AG04449 (cell line): ENCODE results near the gene TRABD2B.

Experiments used
- CTCF ChIA-PET: fragments of 350-600 bp; formaldehyde crosslinking; extraction: SDS; loops from one replicate; lab custom pipeline; 2021; ENCODE audit warnings: antibody characterized with exemption; lab: Yijun Ruan, JAX
- POLR2A ChIA-PET: fragments of 400-600, 350-600 bp; formaldehyde crosslinking; extraction: SDS; loops from one replicate; lab custom pipeline; 2020; ENCODE audit warnings: antibody characterized with exemption, inconsistent platforms; lab: Yijun Ruan, JAX
- DNase-seq: peaks from one replicate; pipeline ENCODE4 v3.0.0-alpha.2; 2010; ENCODE audit warnings: low read depth, low spot score
- H3K4me3 ChIP-seq: 2 replicates; pipeline ENCODE4 v1.5.1; 2011; ENCODE audit warnings: low read depth, mild to moderate bottlenecking, control low read depth, low read length
- TF ChIP-seq, protein P1 (sequence below): IDR thresholded peaks from one replicate; pipeline ENCODE4 v1.5.1; 2011; ENCODE audit warnings: mild to moderate bottlenecking, moderate library complexity, low read length, control low read depth, inconsistent platforms; ENCODE audit not compliant: insufficient read depth; ENCODE audit errors: missing control alignments

TRABD2B gene

DNA sequence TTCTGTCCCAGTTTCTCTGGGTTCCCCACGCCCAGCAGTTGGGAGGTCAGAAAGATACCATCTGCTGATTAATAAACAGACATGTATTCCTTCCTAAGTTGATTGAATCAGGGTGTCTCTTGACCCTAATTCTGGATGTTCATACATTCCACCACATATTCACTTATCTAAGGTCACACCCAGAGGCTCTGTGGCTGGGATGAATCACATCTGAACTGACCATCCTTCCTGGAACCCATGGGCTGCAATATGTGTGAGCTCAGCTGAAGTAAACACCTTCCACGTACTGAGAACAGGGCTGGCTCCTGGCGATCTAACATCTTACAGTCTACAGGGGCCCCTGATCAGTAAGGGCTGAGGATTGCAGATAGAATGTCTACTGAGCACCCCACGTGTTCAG, 20.5 kb upstream of the TRABD2B start:
- TF ChIP-seq, protein P1, sequence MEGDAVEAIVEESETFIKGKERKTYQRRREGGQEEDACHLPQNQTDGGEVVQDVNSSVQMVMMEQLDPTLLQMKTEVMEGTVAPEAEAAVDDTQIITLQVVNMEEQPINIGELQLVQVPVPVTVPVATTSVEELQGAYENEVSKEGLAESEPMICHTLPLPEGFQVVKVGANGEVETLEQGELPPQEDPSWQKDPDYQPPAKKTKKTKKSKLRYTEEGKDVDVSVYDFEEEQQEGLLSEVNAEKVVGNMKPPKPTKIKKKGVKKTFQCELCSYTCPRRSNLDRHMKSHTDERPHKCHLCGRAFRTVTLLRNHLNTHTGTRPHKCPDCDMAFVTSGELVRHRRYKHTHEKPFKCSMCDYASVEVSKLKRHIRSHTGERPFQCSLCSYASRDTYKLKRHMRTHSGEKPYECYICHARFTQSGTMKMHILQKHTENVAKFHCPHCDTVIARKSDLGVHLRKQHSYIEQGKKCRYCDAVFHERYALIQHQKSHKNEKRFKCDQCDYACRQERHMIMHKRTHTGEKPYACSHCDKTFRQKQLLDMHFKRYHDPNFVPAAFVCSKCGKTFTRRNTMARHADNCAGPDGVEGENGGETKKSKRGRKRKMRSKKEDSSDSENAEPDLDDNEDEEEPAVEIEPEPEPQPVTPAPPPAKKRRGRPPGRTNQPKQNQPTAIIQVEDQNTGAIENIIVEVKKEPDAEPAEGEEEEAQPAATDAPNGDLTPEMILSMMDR, result no peak
- H3K4me3 ChIP-seq, result no peak overlapping the region
- POLR2A ChIA-PET, result no interaction called here
- no peak for DNase-seq
- CTCF ChIA-PET, result interaction anchor here (1.4 to 1.5 kb wide), 2 partner anchors 17 to 20 kb away, joined by 3 to 4 read pairs; partner anchors contain the start of gene TRABD2B

GRCh38 chr1:48016515-48016914, 19.3 kb upstream of the TRABD2B start:
- ChIA-PET CTCF (interaction anchor here (1.5 to 2.6 kb wide), 2 partner anchors 19 kb away, joined by 4 to 10 read pairs; partner anchors contain the start of gene TRABD2B), POLR2A (no interaction called here)
- TF ChIP-seq, protein P1, result no peak
- no peak overlapping the region for H3K4me3 ChIP-seq
- DNase-seq, result no peak

DNA sequence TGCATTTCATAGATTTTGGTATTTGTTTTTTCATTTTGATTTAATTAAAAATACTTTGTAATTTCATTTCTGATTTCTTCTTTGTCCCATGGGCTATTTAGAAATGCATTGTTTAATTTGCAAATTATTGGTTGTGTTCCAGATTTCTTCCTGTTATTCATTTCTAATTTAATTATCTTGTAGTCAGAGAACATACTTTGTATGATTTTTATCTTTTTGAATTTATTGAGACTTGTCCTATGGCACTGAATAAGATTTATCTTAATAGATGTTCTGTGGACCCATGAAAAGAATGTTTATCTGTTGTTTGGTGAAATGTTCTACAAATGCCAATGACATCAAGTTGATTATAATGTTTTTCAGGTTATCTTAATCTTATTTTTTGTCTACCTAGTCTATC, 16.1 kb upstream of the TRABD2B start:
- ChIA-PET POLR2A (no interaction called here), CTCF (interaction anchor here (1.5 kb wide), 1 partner anchor 16 kb away, joined by 3 read pairs; the partner anchor contains the start of gene TRABD2B)
- no peak overlapping the region for H3K4me3 ChIP-seq
- DNase-seq, result no peak
- TF ChIP-seq, protein P1, result no peak

- TF ChIP-seq, protein P1, result no peak
- no peak for DNase-seq
- no peak overlapping the region for H3K4me3 ChIP-seq
- ChIA-PET POLR2A (no interaction called here), CTCF (interaction anchor here (5.0 kb wide), 1 partner anchor 9 kb away, joined by 31 read pairs; the partner anchor contains the start of gene TRABD2B)
These were observed 9.9 kb upstream of the TRABD2B start for GRCh38 chr1:48007047-48007446.

DNA sequence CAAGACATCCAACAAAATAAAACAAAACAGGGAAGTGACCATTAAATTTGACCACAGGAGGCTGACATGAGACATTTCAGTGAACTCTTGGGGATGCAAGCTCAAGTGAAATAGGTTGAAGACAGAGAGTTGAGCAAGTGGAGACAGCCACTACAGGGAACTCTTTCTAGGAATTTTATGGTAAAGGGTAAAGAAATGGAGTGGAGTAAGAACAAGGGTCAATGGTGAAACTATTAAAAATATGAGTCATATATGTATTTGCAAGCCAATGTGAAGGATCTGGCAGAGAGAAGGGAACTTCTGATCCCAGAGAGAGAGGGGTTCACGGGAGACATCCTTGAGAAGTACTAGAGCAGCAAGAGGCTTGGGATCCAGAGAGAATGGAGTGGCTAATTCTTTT, 9.1 kb upstream of the TRABD2B start:
- ChIA-PET POLR2A (no interaction called here), CTCF (interaction anchor here (5.0 kb wide), 1 partner anchor 8 kb away, joined by 31 read pairs; the partner anchor contains the start of gene TRABD2B)
- no peak for DNase-seq
- H3K4me3 ChIP-seq, result no peak overlapping the region
- TF ChIP-seq, protein P1, result no peak

GRCh38 chr1:48005253-48006117, 8.3 kb upstream of the TRABD2B start:
- no peak for DNase-seq
- ChIA-PET CTCF (interaction anchor here (5.0 kb wide), 1 partner anchor 7 kb away, joined by 31 read pairs; the partner anchor contains the start of gene TRABD2B), POLR2A (no interaction called here)
- no peak overlapping the region for H3K4me3 ChIP-seq
- TF ChIP-seq, protein P1, result no peak
